Measurements from ENCODE around the gene NTF3. TPM values are rescaled to one million over a fixed set of nuclear protein-coding genes. Genes with fewer than 3 reads are reported as not detected.

NTF3 gene
- polyA plus RNA-seq, 3 donors, result 4.1 to 6.4 (median 5.5) TPM

GRCh38 chr12:5499566-5500330 is 67.8 kb downstream of the NTF3 start:
- no peak for DNase-seq (ENCODE audit: extremely low read depth in 1 of 11, low read depth in 9 of 11, low spot score in 4 of 11)

DNA sequence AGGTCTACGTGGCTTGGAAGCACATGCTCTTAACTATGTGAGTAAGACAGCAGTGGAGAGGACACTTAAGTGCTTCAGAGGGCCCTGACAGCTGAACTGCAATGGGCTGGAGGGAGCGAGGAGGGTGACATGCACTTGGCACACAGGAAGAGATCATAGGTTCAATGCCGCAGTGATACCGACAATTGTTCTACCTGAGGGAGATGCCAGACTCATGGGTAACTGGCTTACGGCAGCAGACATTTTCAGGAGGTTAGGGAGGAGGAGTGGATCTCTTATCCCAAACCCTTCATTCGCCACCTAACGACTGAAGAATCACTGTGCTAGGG is 68.4 kb downstream of the NTF3 start:
- no peak for DNase-seq (ENCODE audit: extremely low read depth in 1 of 11, low read depth in 9 of 11, low spot score in 4 of 11)

DNA sequence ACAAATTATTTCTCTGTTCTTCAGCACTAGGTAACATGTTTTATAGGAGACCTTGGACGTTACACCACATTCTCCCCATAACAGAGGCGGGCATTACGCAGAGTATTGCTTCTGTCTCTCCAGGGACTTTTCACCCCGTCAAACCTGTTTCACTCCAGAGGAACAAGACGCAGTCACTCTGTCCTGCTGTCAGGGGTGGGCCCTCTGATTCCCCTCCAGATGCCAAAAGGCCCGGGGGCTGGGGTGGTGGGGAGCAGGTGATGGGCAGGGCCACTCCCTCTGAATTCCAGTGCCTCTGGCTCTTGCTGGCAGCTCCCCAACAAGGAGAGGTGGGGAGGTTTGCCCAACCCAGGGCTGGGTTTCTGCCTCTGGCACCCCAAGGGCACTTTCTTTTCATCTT is 71.9 kb downstream of the NTF3 start:
- DNase-seq (ENCODE audit: extremely low read depth in 1 of 11, low read depth in 9 of 11, low spot score in 4 of 11), result no peak

DNA sequence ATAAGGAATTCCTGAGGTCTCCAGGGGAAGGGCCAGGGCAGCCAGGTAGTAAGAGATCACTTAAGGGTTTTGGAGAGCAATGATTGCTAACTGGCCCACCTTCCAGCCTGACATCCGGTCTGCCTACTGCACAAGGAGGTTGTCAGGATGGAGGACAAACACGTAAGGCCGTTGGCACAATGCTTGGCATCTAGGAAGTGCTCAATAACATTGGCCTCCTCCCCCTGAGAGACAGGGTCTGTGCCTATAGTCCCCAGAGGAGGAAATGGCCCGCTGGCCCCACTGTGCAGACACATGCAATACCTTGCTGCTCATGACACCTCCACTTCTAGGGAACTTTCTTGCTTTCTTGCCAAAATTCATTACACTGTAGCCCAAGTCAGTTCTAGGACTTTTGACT is 73.2 kb downstream of the NTF3 start:
- DNase-seq (ENCODE audit: extremely low read depth in 1 of 11, low read depth in 9 of 11, low spot score in 4 of 11), result no peak

DNA sequence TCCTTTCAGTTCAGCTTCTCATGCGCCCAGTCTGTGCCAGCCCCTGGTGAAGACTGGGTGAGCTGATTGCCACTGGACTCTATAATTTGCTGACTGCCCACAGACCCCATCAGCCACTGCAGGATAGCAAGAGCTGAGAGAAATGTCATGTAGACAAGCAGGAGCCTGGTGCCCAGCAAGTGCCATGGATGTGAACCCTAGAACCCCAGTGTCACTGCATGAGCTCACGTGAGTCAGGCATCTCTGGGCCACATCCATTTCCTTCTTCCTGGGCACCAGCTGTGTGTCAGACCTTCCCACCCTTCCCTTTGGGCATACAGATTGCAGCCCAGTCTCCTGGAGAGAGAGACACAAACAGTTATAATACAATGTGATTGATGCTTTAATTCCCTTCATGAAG is 73.8 kb downstream of the NTF3 start:
- no peak for DNase-seq (ENCODE audit: extremely low read depth in 1 of 11, low read depth in 9 of 11, low spot score in 4 of 11)

DNA sequence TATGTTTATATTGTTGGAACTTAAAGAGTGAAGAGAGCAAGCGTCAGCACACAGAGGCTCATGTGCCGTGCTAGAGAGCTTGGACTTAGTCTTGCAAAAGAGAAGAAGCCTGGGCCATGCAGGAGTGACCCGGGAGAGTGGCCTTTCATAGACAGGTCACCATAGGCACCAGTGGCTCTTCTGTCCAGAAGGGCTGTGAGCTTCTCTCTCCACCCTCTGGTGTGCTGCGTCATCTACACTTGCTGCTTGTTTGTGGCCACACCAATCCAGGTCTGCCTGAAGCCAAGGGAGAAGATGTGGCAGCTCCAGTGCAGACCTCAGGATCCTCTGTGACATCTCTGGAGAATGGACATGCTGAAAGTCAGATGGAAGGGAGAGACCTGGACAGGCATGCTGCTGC is 74.4 kb downstream of the NTF3 start:
- DNase-seq (ENCODE audit: extremely low read depth in 1 of 11, low read depth in 9 of 11, low spot score in 4 of 11), result no peak

DNA sequence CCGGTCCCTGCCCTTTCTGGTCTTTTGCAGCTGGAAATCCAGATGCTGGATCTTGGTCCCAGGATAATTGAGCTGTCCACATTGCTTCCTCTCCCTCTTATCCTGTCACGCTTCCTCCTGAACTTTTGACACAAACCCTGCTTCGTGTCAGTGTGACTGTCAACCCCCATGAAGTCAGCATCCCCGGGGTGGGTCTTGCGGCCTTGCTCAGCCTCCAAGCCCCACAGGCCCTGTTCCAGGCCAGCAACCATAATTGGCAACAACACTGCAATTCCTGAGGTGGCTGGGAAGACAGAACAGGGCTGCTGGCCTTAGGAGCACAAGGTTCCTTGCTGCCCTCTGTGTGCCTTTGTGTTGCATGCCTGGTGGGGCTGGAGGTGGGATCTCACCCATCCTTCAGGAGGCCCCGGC is 74.9 kb downstream of the NTF3 start:
- DNase-seq (ENCODE audit: extremely low read depth in 1 of 11, low read depth in 9 of 11, low spot score in 4 of 11), result no peak

DNA sequence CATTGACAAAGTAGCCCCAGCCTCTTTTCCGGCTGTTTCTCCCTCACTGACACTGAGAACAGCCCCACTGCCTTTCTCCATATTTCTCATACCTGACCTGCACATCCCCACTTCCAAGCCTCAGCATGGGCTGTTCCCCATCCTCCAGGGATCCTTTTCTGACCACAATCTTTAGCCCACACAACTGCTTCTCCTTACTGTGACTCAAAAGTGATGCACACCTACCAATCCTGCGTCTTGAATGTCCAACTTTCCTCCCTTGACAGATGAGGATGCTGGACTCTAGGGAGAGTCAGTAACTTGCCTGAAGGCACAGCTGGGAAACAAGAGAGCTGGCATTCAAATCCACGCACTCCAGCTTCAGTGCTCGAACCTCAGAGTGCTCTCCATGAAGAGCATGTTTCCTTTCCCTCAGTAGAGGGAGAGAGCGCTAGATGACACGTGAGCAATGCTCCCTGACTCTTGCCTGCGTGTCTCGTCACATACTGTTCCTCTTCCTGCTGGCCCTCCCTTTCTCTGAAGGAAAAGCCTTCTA is 75.6 kb downstream of the NTF3 start:
- no peak for DNase-seq (ENCODE audit: extremely low read depth in 1 of 11, low read depth in 9 of 11, low spot score in 4 of 11)

DNA sequence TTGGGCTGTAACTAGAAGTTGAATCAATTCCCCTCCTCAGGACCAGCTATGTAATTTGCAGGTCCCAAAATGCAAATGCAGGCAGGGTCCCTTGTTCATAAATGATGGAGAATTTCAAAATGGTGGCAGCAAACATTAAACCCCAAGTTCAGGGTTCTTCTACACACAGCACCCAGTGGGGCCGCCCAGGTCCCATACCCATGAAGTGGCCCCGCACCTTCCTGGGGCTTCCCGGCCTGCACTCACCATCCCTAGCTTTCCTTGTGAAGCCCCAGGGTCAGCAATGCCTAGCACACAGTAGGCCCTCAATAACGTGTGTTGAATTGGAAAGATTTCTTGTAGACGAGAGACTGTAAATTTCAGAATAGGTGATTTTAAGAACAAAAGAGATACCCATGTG is 76.0 kb downstream of the NTF3 start:
- DNase-seq (ENCODE audit: extremely low read depth in 1 of 11, low read depth in 9 of 11, low spot score in 4 of 11), result no peak

DNA sequence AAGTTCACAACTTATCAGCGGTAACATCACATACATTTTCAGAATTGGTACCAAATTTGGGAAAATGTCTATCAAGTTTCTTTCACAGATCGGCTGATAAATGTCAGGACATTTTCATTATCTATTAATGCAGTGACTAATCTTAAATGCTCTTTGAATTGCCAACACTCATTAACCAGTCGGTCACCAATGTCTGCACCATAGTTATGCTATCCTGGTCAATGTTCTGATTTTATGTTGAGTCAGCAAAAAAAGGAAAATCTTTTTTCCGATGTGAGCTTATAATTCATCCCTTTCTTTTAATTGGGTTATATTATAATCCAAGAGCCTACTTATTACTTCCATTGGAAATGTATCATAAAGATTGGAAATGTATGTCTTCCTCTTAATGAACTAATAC is 77.2 kb downstream of the NTF3 start:
- no peak for DNase-seq (ENCODE audit: extremely low read depth in 1 of 11, low read depth in 9 of 11, low spot score in 4 of 11)

DNA sequence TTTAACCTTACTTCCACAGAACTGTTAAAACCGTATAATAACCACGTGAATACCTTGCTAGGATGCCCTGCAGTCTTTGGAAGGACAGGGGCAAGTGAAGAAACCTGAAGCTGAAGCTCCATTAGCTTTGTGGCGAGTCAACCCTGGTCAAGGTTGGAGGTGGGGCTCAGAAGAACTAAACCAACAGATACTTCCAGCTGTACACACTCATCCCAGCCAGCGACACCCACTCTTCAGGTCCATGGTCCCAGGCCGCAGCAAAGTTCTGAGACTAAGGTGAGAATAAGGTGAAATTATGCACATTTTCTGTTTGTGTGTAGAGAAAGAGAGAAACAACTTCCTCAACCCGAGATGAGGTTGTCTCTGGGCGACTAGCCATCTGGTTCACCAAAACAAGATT is 77.6 kb downstream of the NTF3 start:
- DNase-seq (ENCODE audit: extremely low read depth in 1 of 11, low read depth in 9 of 11, low spot score in 4 of 11), result no peak

GRCh38 chr12:5510251-5510805 is 78.4 kb downstream of the NTF3 start:
- no peak for DNase-seq (ENCODE audit: extremely low read depth in 1 of 11, low read depth in 9 of 11, low spot score in 4 of 11)

DNA sequence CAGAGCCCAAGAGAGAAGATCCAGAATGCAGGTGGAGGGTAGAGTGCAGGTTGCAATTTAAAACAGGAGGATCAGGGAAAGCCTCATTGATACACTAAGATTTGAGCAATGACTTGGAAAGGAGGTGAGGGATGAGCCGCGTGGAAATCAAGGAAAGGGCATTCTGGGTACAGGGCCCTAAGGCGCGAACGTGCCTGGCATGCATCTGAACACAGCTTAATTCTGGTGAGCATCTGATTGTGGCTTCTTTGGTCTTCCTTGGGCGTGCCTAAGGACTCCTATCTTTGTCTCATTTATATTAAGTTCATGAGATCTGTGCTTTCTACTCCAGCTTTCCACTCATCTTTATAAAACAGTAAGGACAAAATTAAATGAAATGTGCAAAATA is 79.3 kb downstream of the NTF3 start:
- no peak for DNase-seq (ENCODE audit: extremely low read depth in 1 of 11, low read depth in 9 of 11, low spot score in 4 of 11)

- no peak for DNase-seq (ENCODE audit: extremely low read depth in 1 of 11, low read depth in 9 of 11, low spot score in 4 of 11)
Measured at GRCh38 chr12:5511644-5512600, 80.0 kb downstream of the NTF3 start.

DNA sequence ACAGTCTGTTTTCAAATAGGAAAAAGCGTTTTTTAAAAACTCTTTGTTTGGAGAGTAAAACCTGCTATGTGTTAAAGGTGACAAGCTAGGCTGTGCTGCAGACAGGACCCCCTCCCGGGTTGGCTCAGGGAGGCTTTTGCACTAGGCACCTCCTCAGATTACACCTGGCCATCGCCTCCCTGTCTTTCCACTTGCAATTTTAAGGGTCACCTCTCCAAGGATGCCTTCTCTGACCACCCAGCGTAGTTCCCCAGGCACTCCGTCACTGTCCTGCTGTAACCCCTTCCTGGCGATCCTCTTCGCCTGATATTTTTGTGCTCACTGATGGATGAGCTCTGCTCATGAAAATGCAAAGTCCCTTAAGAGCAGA is 80.7 kb downstream of the NTF3 start:
- no peak for DNase-seq (ENCODE audit: extremely low read depth in 1 of 11, low read depth in 9 of 11, low spot score in 4 of 11)

DNA sequence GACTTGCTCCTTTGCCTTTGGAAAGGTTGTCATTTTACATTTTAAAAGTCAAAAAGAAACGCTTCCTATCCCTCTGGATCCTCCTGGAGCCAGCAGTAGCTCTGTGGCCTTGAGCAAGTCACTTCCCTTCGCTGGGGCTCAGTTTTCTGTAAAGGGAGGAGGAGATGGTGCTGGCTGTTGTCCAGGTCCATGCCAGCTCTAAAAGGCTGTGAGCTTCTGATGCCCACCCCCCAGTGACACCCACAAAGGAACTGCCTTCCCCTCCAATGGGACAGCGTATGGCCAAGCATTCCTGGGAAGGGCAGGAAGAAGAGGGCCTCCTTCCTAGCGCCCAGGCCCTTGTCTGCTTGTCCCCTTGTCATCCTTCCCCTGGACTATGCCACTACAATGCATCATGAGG is 81.5 kb downstream of the NTF3 start:
- DNase-seq (ENCODE audit: extremely low read depth in 1 of 11, low read depth in 9 of 11, low spot score in 4 of 11), result no peak

DNA sequence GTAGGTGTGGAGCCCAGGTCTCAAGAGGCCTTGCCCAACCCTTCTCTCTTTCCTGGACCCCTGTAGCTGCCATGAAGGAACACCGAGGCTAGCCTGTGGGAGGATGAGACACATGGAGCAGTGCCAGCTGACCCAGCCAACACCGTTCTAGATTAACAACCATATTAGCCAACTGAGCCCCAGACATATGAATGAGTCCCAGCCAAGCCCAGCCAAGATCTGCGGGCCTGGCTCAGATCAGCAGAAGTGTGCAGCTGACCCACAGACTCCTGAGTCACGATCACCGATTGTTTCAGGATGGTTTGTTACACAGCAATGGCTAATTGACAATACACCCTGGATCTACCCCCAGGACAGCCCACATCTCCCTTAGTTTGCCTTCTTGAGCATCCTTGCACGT is 82.1 kb downstream of the NTF3 start:
- DNase-seq (ENCODE audit: extremely low read depth in 1 of 11, low read depth in 9 of 11, low spot score in 4 of 11), result no peak

- DNase-seq (ENCODE audit: extremely low read depth in 1 of 11, low read depth in 9 of 11, low spot score in 4 of 11), result no peak
Measured at GRCh38 chr12:5514545-5514944, 82.6 kb downstream of the NTF3 start.

- no peak for DNase-seq (ENCODE audit: extremely low read depth in 1 of 11, low read depth in 9 of 11, low spot score in 4 of 11)
Measured at GRCh38 chr12:5515458-5515857, 83.5 kb downstream of the NTF3 start.
